EH (cell line): ENCODE data around the gene UBAP1L.

Experiments
- DNase-seq: peaks from one replicate; pipeline ENCODE4 v3.0.0-alpha.2; 2015; ENCODE audit warnings: low read depth

The UBAP1L gene

GRCh38 chr15:65066001-65066634, 48.9 kb downstream of the UBAP1L start:
- DNase-seq = no peak

- no peak for DNase-seq
Observed at GRCh38 chr15:65062726-65063125, 52.3 kb downstream of the UBAP1L start.

- DNase-seq = no peak
Observed at GRCh38 chr15:65062061-65062460, 52.9 kb downstream of the UBAP1L start.

- DNase-seq = peak; percentile 45
Observed at GRCh38 chr15:65060641-65061397, 54.2 kb downstream of the UBAP1L start.

GRCh38 chr15:65059931-65060596, 54.9 kb downstream of the UBAP1L start:
- no peak for DNase-seq

GRCh38 chr15:65059369-65059750, 55.6 kb downstream of the UBAP1L start:
- DNase-seq = no peak

- DNase-seq = no peak
Observed at GRCh38 chr15:65058394-65059368, 56.3 kb downstream of the UBAP1L start.

GRCh38 chr15:65057549-65057940, 57.5 kb downstream of the UBAP1L start:
- DNase-seq = no peak

- DNase-seq = peak; percentile 28
Observed at GRCh38 chr15:65056868-65057548, 58.0 kb downstream of the UBAP1L start.

GRCh38 chr15:65056106-65056505, 58.9 kb downstream of the UBAP1L start:
- DNase-seq = no peak

- DNase-seq = peak; percentile 30
Observed at GRCh38 chr15:65055201-65055870, 59.7 kb downstream of the UBAP1L start.

- peak; percentile 75 for DNase-seq
Observed at GRCh38 chr15:65054333-65055200, 60.4 kb downstream of the UBAP1L start.

- no peak for DNase-seq
Observed at GRCh38 chr15:65052956-65053355, 62.0 kb downstream of the UBAP1L start.

GRCh38 chr15:65051266-65051665, 63.7 kb downstream of the UBAP1L start:
- DNase-seq = no peak

GRCh38 chr15:65050270-65050669, 64.7 kb downstream of the UBAP1L start:
- peak; percentile 58 for DNase-seq

- DNase-seq = peak; percentile 95
Observed at GRCh38 chr15:65049418-65049840, 65.6 kb downstream of the UBAP1L start.

GRCh38 chr15:65048241-65048640, 66.8 kb downstream of the UBAP1L start:
- DNase-seq = no peak

- no peak for DNase-seq
Observed at GRCh38 chr15:65044724-65045481, 70.1 kb downstream of the UBAP1L start, which contains the start of gene SLC51B. Gene SLC51B (plus strand): TSS chr15:65045387. CDS start chr15:65050005, 4,618 bp downstream.

GRCh38 chr15:65044218-65044617, 70.8 kb downstream of the UBAP1L start:
- peak; percentile 48 for DNase-seq
